ENCODE data around the gene RNASEL.
A peak's percentile ranks its signal among the peaks of the same experiment; 100 is the strongest.

RNASEL gene

DNA sequence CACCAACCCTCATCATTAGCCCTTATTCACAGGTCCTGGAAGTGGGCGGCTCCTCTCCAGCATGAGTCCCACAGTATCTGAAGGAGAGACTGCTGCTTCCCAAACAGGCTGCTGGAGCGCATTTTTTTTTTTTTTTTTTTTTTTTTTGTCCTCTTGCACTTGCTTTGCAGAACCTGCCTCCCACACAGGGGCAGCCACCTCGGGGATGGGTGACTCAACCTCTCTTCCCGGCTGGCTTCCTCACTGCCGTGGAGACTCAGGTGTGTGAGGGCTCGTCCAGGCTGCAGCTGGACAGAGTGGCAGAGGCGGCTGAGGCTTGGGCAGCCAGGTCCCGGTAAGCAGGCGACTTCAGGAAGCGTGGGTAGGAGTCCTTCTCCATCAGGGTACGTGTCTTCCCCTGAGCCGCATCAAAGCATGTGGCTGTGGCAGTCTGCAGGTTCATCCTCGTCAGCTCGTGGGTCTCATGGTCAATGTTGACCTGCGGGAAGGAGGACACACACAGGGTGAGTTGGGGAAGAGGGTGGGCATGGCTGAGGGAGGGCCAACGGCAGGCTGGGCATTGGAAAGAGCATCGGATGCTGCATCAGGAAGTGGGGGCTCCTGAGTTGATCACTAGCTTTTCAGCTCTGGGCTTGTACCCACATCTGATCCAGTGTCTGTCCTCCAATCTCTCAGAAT lies 11.1 kb upstream of the RNASEL start:
- no peak for DNase-seq (ENCODE audit: low read depth)
- H3K4me3 ChIP-seq (ENCODE audit: low read length) = no peak overlapping the region
- no peak for TF ChIP-seq CTCF (conservative IDR thresholded peaks at IDR 0.05; ENCODE audit: low read depth, low read length)

DNA sequence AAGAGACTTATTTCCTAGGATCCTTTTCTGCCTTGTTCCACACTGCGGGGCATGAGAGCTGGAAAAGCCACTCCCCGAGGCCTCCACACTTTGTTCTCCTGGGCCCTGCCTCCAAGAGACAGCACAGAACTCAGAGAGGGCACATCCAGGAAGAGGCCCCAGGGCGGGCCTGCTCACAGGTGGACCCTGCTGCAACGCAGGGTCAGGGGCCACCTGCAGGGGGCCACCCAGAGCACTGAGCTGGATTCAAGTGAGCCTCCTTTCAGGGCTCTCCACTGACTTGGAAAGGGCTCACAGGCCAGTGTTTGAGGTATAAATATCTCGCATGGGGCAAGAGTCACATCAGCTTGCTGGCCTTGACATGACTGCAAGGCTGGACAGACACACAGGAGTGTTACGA lies 10.3 kb upstream of the RNASEL start:
- no peak for DNase-seq (ENCODE audit: low read depth)
- peak; percentile 50 for TF ChIP-seq CTCF (conservative IDR thresholded peaks at IDR 0.05; ENCODE audit: low read depth, low read length)
- H3K4me3 ChIP-seq (ENCODE audit: low read length) = no peak overlapping the region

GRCh38 chr1:182598296-182598695 lies 9.2 kb upstream of the RNASEL start:
- H3K4me3 ChIP-seq (ENCODE audit: low read length) = no peak overlapping the region
- TF ChIP-seq CTCF (conservative IDR thresholded peaks at IDR 0.05; ENCODE audit: low read depth, low read length) = no peak
- no peak for DNase-seq (ENCODE audit: low read depth)

DNA sequence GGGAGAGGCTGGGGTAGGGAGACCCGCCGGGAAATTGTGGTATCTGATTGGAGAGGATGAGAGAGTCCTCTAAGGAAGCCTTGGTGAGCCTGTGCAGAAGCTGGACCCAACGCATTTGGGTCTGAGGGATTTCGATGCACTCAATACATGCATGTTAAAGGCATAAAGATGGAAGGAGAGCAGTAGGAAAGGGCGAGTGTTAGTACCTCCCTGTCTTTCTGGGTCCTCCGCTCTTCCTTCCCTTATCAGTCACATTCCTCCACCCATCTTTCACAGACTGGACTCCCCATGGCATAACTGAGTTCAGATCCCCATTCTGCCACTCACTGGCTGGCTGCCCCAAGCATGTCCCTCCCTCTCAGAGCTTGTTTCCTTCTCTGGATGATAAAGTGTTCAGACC lies 7.9 kb upstream of the RNASEL start:
- no peak for TF ChIP-seq CTCF (conservative IDR thresholded peaks at IDR 0.05; ENCODE audit: low read depth, low read length)
- no peak for DNase-seq (ENCODE audit: low read depth)
- no peak overlapping the region for H3K4me3 ChIP-seq (ENCODE audit: low read length)

DNA sequence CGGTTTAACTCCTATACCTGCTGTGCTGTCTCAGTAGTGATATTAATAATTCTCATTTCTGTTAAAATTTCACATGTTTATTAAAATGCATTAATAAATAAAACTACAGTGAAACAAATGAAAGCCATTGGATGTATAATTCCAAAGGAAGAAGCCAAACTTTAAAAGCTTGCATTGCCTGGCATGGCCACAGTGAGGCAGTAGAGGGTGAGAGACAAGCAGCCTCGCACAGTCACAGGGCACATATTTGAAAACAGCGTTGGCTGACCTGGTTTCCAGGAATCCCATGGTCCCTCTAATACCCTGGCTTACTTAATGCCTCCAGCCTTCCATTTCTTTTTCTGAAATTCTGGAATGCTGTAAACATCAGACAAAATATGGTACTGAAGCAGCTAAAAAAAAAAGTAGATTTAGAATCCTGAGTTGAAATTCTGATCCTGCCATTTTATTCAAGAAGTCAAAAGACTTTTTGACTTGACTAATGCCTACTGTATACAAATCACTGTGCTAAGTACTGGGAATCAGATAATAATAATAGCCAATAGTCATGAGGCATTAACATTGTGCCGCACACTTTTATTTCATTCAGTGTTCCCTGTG lies 6.7 kb upstream of the RNASEL start:
- peak; percentile 97 for TF ChIP-seq CTCF (conservative IDR thresholded peaks at IDR 0.05; ENCODE audit: low read depth, low read length)
- no peak overlapping the region for H3K4me3 ChIP-seq (ENCODE audit: low read length)
- DNase-seq (ENCODE audit: low read depth) = peak; percentile 75

DNA sequence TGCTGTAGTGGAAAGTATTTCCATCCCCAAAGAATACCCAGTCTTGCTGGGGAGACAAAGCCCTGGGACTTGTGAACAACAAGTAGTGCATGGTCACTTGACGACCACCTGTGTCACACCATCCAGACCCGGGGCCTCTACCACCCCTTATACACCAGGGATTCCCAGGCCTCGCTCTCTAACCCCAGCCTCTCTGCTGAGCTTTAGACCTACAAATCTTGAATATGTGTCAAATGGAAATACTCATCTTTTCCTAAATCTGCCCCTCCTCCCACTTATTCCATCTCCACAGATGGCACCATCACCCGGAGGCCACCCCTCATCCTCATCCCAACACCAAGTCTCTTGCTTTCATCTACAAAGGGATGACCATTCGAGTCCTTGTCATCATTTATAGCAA lies 875 bp upstream of the RNASEL start:
- H3K4me3 ChIP-seq (ENCODE audit: low read length) = no peak overlapping the region
- no peak for DNase-seq (ENCODE audit: low read depth)
- no peak for TF ChIP-seq CTCF (conservative IDR thresholded peaks at IDR 0.05; ENCODE audit: low read depth, low read length)

- no peak overlapping the region for H3K4me3 ChIP-seq (ENCODE audit: low read length)
- DNase-seq (ENCODE audit: low read depth) = no peak
- no peak for TF ChIP-seq CTCF (conservative IDR thresholded peaks at IDR 0.05; ENCODE audit: low read depth, low read length)
Observed at GRCh38 chr1:182589520-182589919, 464 bp upstream of the RNASEL start.

Measured in retinal pigment epithelial cell (primary cell).